ENCODE measurements around the gene COLGALT1. TPM values are rescaled to one million over a fixed set of nuclear protein-coding genes. Genes with fewer than 3 reads are reported as not detected.

Gene COLGALT1
- total and polyA plus RNA-seq, 2 experiments from 2014 or later, result 54.9 to 61.3 TPM

DNA sequence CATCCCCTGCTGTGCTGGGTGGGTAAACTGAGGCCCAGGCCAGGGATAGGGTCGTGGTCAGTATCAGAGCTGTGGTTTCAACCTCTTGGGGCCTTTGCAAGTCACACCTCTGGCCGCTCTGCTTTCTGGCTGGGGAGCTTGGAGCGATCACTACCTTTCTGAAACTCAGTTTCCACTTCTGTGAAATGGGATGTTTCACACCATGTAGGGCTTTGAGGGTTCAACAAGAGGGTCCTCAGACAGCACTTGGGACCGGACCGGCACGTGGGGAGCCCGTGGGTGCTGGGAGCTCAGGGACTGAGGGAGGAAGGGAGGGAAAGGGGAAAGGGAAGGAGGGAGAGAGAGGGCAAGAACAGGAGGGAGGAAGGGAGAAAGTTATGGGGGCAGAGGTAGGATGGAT, 22.9 kb upstream of the COLGALT1 start:
- Histone ChIP-seq H3K4me2 (no peak overlapping the region), H3K9me3 (ENCODE audit: low read depth) (no peaks in the 10 kb centered on the region), H2AFZ (no peak overlapping the region), H3K27ac (no peak overlapping the region), H3K4me1 (ENCODE audit: insufficient read depth) (no peaks in the 10 kb centered on the region), H3K79me2 (no peaks in the 10 kb centered on the region), H3K36me3 (replicated peaks; ENCODE audit: insufficient read depth, low read depth) (no peaks in the 10 kb centered on the region), H3K9me2 (replicated peaks; ENCODE audit: insufficient read depth) (no peaks in the 10 kb centered on the region), H4K20me1 (ENCODE audit: insufficient read depth, poor library complexity, severe bottlenecking) (no peaks in the 10 kb centered on the region), H3K4me3 (no peak overlapping the region), H3K27me3 (peaks cover 3% of the 10 kb centered on the region)
- 74% methylated on average over 7 of the region's 7 CpGs for WGBS (ENCODE audit: low lambda C conversion rate, missing lambda C conversion rate)
- no peak for DNase-seq (ENCODE audit: low spot score)
- TF ChIP-seq, protein P1, sequence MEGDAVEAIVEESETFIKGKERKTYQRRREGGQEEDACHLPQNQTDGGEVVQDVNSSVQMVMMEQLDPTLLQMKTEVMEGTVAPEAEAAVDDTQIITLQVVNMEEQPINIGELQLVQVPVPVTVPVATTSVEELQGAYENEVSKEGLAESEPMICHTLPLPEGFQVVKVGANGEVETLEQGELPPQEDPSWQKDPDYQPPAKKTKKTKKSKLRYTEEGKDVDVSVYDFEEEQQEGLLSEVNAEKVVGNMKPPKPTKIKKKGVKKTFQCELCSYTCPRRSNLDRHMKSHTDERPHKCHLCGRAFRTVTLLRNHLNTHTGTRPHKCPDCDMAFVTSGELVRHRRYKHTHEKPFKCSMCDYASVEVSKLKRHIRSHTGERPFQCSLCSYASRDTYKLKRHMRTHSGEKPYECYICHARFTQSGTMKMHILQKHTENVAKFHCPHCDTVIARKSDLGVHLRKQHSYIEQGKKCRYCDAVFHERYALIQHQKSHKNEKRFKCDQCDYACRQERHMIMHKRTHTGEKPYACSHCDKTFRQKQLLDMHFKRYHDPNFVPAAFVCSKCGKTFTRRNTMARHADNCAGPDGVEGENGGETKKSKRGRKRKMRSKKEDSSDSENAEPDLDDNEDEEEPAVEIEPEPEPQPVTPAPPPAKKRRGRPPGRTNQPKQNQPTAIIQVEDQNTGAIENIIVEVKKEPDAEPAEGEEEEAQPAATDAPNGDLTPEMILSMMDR (IDR thresholded peaks at IDR 0.05; ENCODE audit: poor library complexity), result no peak
- TF ChIP-seq EZH2 (IDR thresholded peaks at IDR 0.05; ENCODE audit: borderline replicate concordance) (no peak), EZH2phosphoT487 (IDR thresholded peaks at IDR 0.05; ENCODE audit: low read depth, severe bottlenecking, unreplicated experiment) (no peak)

- Histone ChIP-seq H4K20me1 (ENCODE audit: insufficient read depth, poor library complexity, severe bottlenecking) (no peaks in the 10 kb centered on the region), H3K79me2 (no peaks in the 10 kb centered on the region), H3K4me2 (no peak overlapping the region), H3K27me3 (peaks cover 15% of the 10 kb centered on the region), H3K27ac (no peak overlapping the region), H3K9me2 (replicated peaks; ENCODE audit: insufficient read depth) (no peaks in the 10 kb centered on the region), H3K4me3 (no peak overlapping the region), H2AFZ (no peak overlapping the region), H3K9me3 (ENCODE audit: low read depth) (no peaks in the 10 kb centered on the region), H3K4me1 (ENCODE audit: insufficient read depth) (peaks cover 9% of the 10 kb centered on the region), H3K36me3 (replicated peaks; ENCODE audit: insufficient read depth, low read depth) (no peaks in the 10 kb centered on the region)
- TF ChIP-seq EZH2 (IDR thresholded peaks at IDR 0.05; ENCODE audit: borderline replicate concordance) (no peak), EZH2phosphoT487 (IDR thresholded peaks at IDR 0.05; ENCODE audit: low read depth, severe bottlenecking, unreplicated experiment) (no peak)
- TF ChIP-seq, protein P1 (IDR thresholded peaks at IDR 0.05; ENCODE audit: poor library complexity), result no peak
- DNase-seq (ENCODE audit: low spot score), result no peak
Observed at GRCh38 chr19:17534767-17535166, 20.7 kb upstream of the COLGALT1 start.

DNA sequence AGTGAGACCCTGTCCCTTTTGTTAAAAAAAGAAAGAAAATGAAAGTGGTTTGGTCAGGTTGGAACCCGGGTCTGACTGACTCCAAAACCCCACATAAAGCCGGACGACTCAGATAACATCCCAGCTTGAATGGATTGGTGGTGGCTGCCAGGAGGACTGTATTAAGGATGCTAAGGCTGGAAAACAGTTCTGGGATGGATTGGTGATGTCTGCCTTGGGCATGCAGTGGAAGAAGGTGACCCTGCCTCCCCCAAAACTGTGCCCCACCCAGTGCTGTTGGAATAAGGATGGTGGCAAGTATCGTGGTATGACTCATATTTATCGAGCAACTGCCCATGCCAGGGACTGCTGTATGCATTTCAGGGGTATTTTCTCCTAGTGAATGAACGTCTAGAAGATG, 18.5 kb upstream of the COLGALT1 start:
- H3K9me2 ChIP-seq (replicated peaks; ENCODE audit: insufficient read depth), result no peaks in the 10 kb centered on the region
- H3K79me2 ChIP-seq, result no peaks in the 10 kb centered on the region
- H3K9me3 ChIP-seq (ENCODE audit: low read depth), result no peaks in the 10 kb centered on the region
- H3K4me3 ChIP-seq, result no peak overlapping the region
- no peak overlapping the region for H3K4me2 ChIP-seq
- no peak for DNase-seq (ENCODE audit: low spot score)
- peaks cover 9% of the 10 kb centered on the region for H3K4me1 ChIP-seq (ENCODE audit: insufficient read depth)
- H2AFZ ChIP-seq, result no peak overlapping the region
- peaks cover 15% of the 10 kb centered on the region for H3K27me3 ChIP-seq
- no peaks in the 10 kb centered on the region for H4K20me1 ChIP-seq (ENCODE audit: insufficient read depth, poor library complexity, severe bottlenecking)
- whole genome bisulfite sequencing (ENCODE audit: low lambda C conversion rate, missing lambda C conversion rate), result 86% methylated on average over 6 of the region's 6 CpGs
- H3K36me3 ChIP-seq (replicated peaks; ENCODE audit: insufficient read depth, low read depth), result no peaks in the 10 kb centered on the region
- TF ChIP-seq EZH2 (IDR thresholded peaks at IDR 0.05; ENCODE audit: borderline replicate concordance) (no peak), EZH2phosphoT487 (IDR thresholded peaks at IDR 0.05; ENCODE audit: low read depth, severe bottlenecking, unreplicated experiment) (no peak)
- TF ChIP-seq, protein P1 (IDR thresholded peaks at IDR 0.05; ENCODE audit: poor library complexity), result no peak
- H3K27ac ChIP-seq, result no peak overlapping the region
